Measurements from ENCODE around the gene KCTD5. TPM values are rescaled to one million over a fixed set of nuclear protein-coding genes. Genes with fewer than 3 reads are reported as not detected.
A peak's percentile ranks its signal among the peaks of the same experiment; 100 is the strongest.

Gene KCTD5
- total and polyA plus RNA-seq, 9 of the 15 experiments (the other 6 are each of a cell fraction or from before 2014, with no cell fraction given) = 0.73 to 58.3 (median 32.3) TPM

- peak; percentile 34; the same call in 1 of the 2 replicates for TF ChIP-seq REST (IDR thresholded peaks at IDR 0.05; ENCODE audit: borderline replicate concordance)
- TF ChIP-seq REST (CRISPR knock-in tag; IDR thresholded peaks at IDR 0.05; ENCODE audit: low read depth) = no peak
- peak; percentile 67; the same call in 1 of the 2 replicates for TF ChIP-seq ELF4 (CRISPR knock-in tag; IDR thresholded peaks at IDR 0.05)
- TF ChIP-seq HNRNPLL (IDR thresholded peaks at IDR 0.05; ENCODE audit: low read depth, low read length, poor library complexity, severe bottlenecking) = peak; percentile 54
- TF ChIP-seq PYGO2 (tag; IDR thresholded peaks at IDR 0.05) = no peak
- no peak for TF ChIP-seq ZNF282 (CRISPR knock-in tag; IDR thresholded peaks at IDR 0.05)
- peak; percentile 79 for TF ChIP-seq SOX6 (IDR thresholded peaks at IDR 0.05)
- TF ChIP-seq USF2 (CRISPR knock-in tag; IDR thresholded peaks at IDR 0.05) = peak; percentile 89
- TF ChIP-seq TEAD4 (IDR thresholded peaks at IDR 0.05; ENCODE audit: low read length) = no peak
- TF ChIP-seq TEAD4 (CRISPR knock-in tag; IDR thresholded peaks at IDR 0.05; ENCODE audit: borderline replicate concordance) = no peak; the same call in 1 of the 2 replicates
- TF ChIP-seq GTF3C2 (IDR thresholded peaks at IDR 0.05; ENCODE audit: borderline replicate concordance, extremely low read depth, insufficient read length) = no peak
- TF ChIP-seq PHF8 (IDR thresholded peaks at IDR 0.05; ENCODE audit: borderline replicate concordance, low read length) = peak; percentile 96
- TF ChIP-seq ZBTB5 (IDR thresholded peaks at IDR 0.05) = no peak
These were observed at the start of gene KCTD5 (continued) for GRCh38 chr16:2682209-2683021.
